ENCODE results near the gene PHLDA2. TPM values are rescaled to one million over a fixed set of nuclear protein-coding genes. Genes with fewer than 3 reads are reported as not detected.

Gene PHLDA2
- total RNA-seq, 5 donors from 2014 or later (not counting 1 experiment from before 2014, with no cell fraction given) = 0.65 to 1.3 (median 0.79) TPM

GRCh38 chr11:2886191-2886894 is 42.9 kb downstream of the PHLDA2 start:
- POLR2A ChIA-PET = no interaction called here
- Mint-ChIP-seq H3K4me3 (peak overlapping the region; percentile 53 to 72 (median 54)), H3K36me3 (no peaks in the 10 kb centered on the region), H3K9me3 (no peaks in the 10 kb centered on the region), H3K27ac (peak overlapping the region in 1 of 2 donors; percentile 72), H3K4me1 (peaks cover 20 to 30% (median 24%) of the 10 kb centered on the region in 3 donors), H3K27me3 (peaks cover 0 to 7% of the 10 kb centered on the region in 2 donors)
- no peaks in the 10 kb centered on the region for H3K36me3 ChIP-seq (ENCODE audit: control insufficient read depth in 2 of 2, extremely low read depth in 1 of 2, insufficient read depth in 1 of 2, low read length in 1 of 2)
- H3K4me1 ChIP-seq (ENCODE audit: control insufficient read depth in 1 of 2, extremely low read depth in 1 of 2, insufficient read depth in 2 of 2, low read length in 2 of 2) = peaks cover 4 to 53% of the 10 kb centered on the region in 2 experiments
- ATAC-seq (replicated peaks in 1 of 4) (peak in 1 of 4 experiments; percentile 1), DNase-seq (peak in 8 of 35 experiments; percentile 17 to 36 (median 25))
- 22% methylated on average over 42 of the region's 49 CpGs for WGBS (ENCODE audit: insufficient coverage)
- CTCF ChIA-PET = interaction anchor here in 1 of 2 donors (3.0 kb wide), 1 partner anchor 353 kb away, joined by 32 read pairs; no protein-coding TSS in a partner anchor
- no peak overlapping the region for H3K27ac ChIP-seq (ENCODE audit: low read length)
- no peak overlapping the region for H3K4me3 ChIP-seq (ENCODE audit: control insufficient read depth in 1 of 2, extremely low read depth in 1 of 2, low read length in 1 of 2)
- no peaks in the 10 kb centered on the region for H3K9me3 ChIP-seq
- H3K27me3 ChIP-seq (replicated peaks in 1 of 2; ENCODE audit: control insufficient read depth in 2 of 2, extremely low read depth in 1 of 2, insufficient read depth in 2 of 2, low read length in 1 of 2) = peaks cover 0 to 29% of the 10 kb centered on the region in 2 experiments

- Mint-ChIP-seq H3K9me3 (no peaks in the 10 kb centered on the region), H3K4me1 (peaks cover 17 to 27% (median 24%) of the 10 kb centered on the region in 3 donors), H3K4me3 (peak within 1 kb of the TSS; percentile 85 to 92 (median 85)), H3K36me3 (no peaks in the 10 kb centered on the region), H3K27me3 (peaks cover 0 to 7% of the 10 kb centered on the region in 2 donors), H3K27ac (peak within 1 kb of the TSS; percentile 65 to 75)
- ChIA-PET CTCF (interaction anchor here in 1 of 2 donors (3.0 kb wide), 1 partner anchor 352 kb away, joined by 32 read pairs; no protein-coding TSS in a partner anchor), POLR2A (no interaction called here)
- Histone ChIP-seq H3K27ac (ENCODE audit: low read length) (no peak within 1 kb of the TSS), H3K36me3 (ENCODE audit: control insufficient read depth in 2 of 2, extremely low read depth in 1 of 2, insufficient read depth in 1 of 2, low read length in 1 of 2) (no peaks in the 10 kb centered on the region), H3K4me3 (ENCODE audit: control insufficient read depth in 1 of 2, extremely low read depth in 1 of 2, low read length in 1 of 2) (peak within 1 kb of the TSS; percentile 61 to 78), H3K27me3 (replicated peaks in 1 of 2; ENCODE audit: control insufficient read depth in 2 of 2, extremely low read depth in 1 of 2, insufficient read depth in 2 of 2, low read length in 1 of 2) (peaks cover 0 to 35% of the 10 kb centered on the region in 2 experiments), H3K4me1 (ENCODE audit: control insufficient read depth in 1 of 2, extremely low read depth in 1 of 2, insufficient read depth in 2 of 2, low read length in 2 of 2) (peaks cover 0 to 47% of the 10 kb centered on the region in 2 experiments), H3K9me3 (no peaks in the 10 kb centered on the region)
- DNase-seq (peak; percentile 64 to 92 (median 79)), ATAC-seq (replicated peaks in 1 of 4) (peak; percentile 88 to 90 (median 89))
- WGBS (ENCODE audit: insufficient coverage) = under 1% methylated on average over 40 of the region's 61 CpGs
Observed at GRCh38 chr11:2885678-2886081, 43.5 kb downstream of the PHLDA2 start, which contains the start of gene CDKN1C. CDKN1C (minus strand) TSS chr11:2885775; CDS start chr11:2885456, 319 bp downstream.

GRCh38 chr11:2885017-2885677 is 44.1 kb downstream of the PHLDA2 start:
- Histone ChIP-seq H3K27ac (ENCODE audit: low read length) (no peak overlapping the region), H3K4me1 (ENCODE audit: control insufficient read depth in 1 of 2, extremely low read depth in 1 of 2, insufficient read depth in 2 of 2, low read length in 2 of 2) (peaks cover 0 to 42% of the 10 kb centered on the region in 2 experiments), H3K9me3 (no peaks in the 10 kb centered on the region), H3K4me3 (ENCODE audit: control insufficient read depth in 1 of 2, extremely low read depth in 1 of 2, low read length in 1 of 2) (peak overlapping the region; percentile 61 to 78), H3K27me3 (replicated peaks in 1 of 2; ENCODE audit: control insufficient read depth in 2 of 2, extremely low read depth in 1 of 2, insufficient read depth in 2 of 2, low read length in 1 of 2) (peaks cover 0 to 36% of the 10 kb centered on the region in 2 experiments), H3K36me3 (ENCODE audit: control insufficient read depth in 2 of 2, extremely low read depth in 1 of 2, insufficient read depth in 1 of 2, low read length in 1 of 2) (no peaks in the 10 kb centered on the region)
- no peaks in the 10 kb centered on the region for H3K9me3 Mint-ChIP-seq
- POLR2A ChIA-PET = interaction anchor here in 1 of 2 donors (0.6 kb wide), 1 partner anchor 631 kb away, joined by 4 read pairs; no protein-coding TSS in a partner anchor
- peaks cover 17 to 26% (median 24%) of the 10 kb centered on the region in 3 donors for H3K4me1 Mint-ChIP-seq
- DNase-seq (peak in 9 of 35 experiments; percentile 8 to 60 (median 28)), ATAC-seq (replicated peaks in 1 of 4) (peak; percentile 3 to 11 (median 7))
- CTCF ChIA-PET = interaction anchor here in 1 of 2 donors (0.8 kb wide), 1 partner anchor 112 kb away, joined by 3 read pairs; no protein-coding TSS in a partner anchor
- H3K27ac Mint-ChIP-seq = peak overlapping the region; percentile 65 to 75
- H3K4me3 Mint-ChIP-seq = peak overlapping the region; percentile 85 to 92 (median 85)
- WGBS (ENCODE audit: insufficient coverage) = 1% methylated on average over 80 of the region's 80 CpGs
- H3K27me3 Mint-ChIP-seq = peaks cover 0 to 7% of the 10 kb centered on the region in 2 donors
- no peaks in the 10 kb centered on the region for H3K36me3 Mint-ChIP-seq

GRCh38 chr11:2883979-2884815 is 45.0 kb downstream of the PHLDA2 start:
- Histone ChIP-seq H3K27ac (ENCODE audit: low read length) (no peak overlapping the region), H3K36me3 (ENCODE audit: control insufficient read depth in 2 of 2, extremely low read depth in 1 of 2, insufficient read depth in 1 of 2, low read length in 1 of 2) (no peaks in the 10 kb centered on the region), H3K4me3 (ENCODE audit: control insufficient read depth in 1 of 2, extremely low read depth in 1 of 2, low read length in 1 of 2) (peak overlapping the region; percentile 17 to 46), H3K27me3 (replicated peaks in 1 of 2; ENCODE audit: control insufficient read depth in 2 of 2, extremely low read depth in 1 of 2, insufficient read depth in 2 of 2, low read length in 1 of 2) (peaks cover 0 to 36% of the 10 kb centered on the region in 2 experiments), H3K9me3 (no peaks in the 10 kb centered on the region), H3K4me1 (ENCODE audit: control insufficient read depth in 1 of 2, extremely low read depth in 1 of 2, insufficient read depth in 2 of 2, low read length in 2 of 2) (peaks cover 0 to 40% of the 10 kb centered on the region in 2 experiments)
- Mint-ChIP-seq H3K4me1 (peaks cover 17 to 24% (median 23%) of the 10 kb centered on the region in 3 donors), H3K4me3 (peak overlapping the region in 1 of 3 donors; percentile 74), H3K9me3 (no peaks in the 10 kb centered on the region), H3K27ac (no peak overlapping the region), H3K36me3 (no peaks in the 10 kb centered on the region), H3K27me3 (peaks cover 0 to 7% of the 10 kb centered on the region in 2 donors)
- ChIA-PET CTCF (no interaction called here), POLR2A (interaction anchor here in 1 of 2 donors (0.6 kb wide), 1 partner anchor 632 kb away, joined by 4 read pairs; no protein-coding TSS in a partner anchor)
- DNase-seq = no peak
- ATAC-seq (replicated peaks in 1 of 4) = no peak
- WGBS (ENCODE audit: insufficient coverage) = 1% methylated on average over 111 of the region's 119 CpGs

GRCh38 chr11:2883640-2883978 is 45.6 kb downstream of the PHLDA2 start:
- Histone ChIP-seq H3K9me3 (no peaks in the 10 kb centered on the region), H3K4me1 (ENCODE audit: control insufficient read depth in 1 of 2, extremely low read depth in 1 of 2, insufficient read depth in 2 of 2, low read length in 2 of 2) (peaks cover 0 to 38% of the 10 kb centered on the region in 2 experiments), H3K27me3 (replicated peaks in 1 of 2; ENCODE audit: control insufficient read depth in 2 of 2, extremely low read depth in 1 of 2, insufficient read depth in 2 of 2, low read length in 1 of 2) (peaks cover 0 to 36% of the 10 kb centered on the region in 2 experiments), H3K4me3 (ENCODE audit: control insufficient read depth in 1 of 2, extremely low read depth in 1 of 2, low read length in 1 of 2) (peak overlapping the region; percentile 17 to 20), H3K36me3 (ENCODE audit: control insufficient read depth in 2 of 2, extremely low read depth in 1 of 2, insufficient read depth in 1 of 2, low read length in 1 of 2) (no peaks in the 10 kb centered on the region), H3K27ac (ENCODE audit: low read length) (no peak overlapping the region)
- ChIA-PET POLR2A (no interaction called here), CTCF (interaction anchor here in 1 of 2 donors (0.6 kb wide), 1 partner anchor 483 kb away, joined by 9 read pairs; the partner anchor contains the start of gene TSSC4)
- ATAC-seq (replicated peaks in 1 of 4) = no peak
- WGBS (ENCODE audit: insufficient coverage) = 34% methylated on average over 22 of the region's 24 CpGs
- Mint-ChIP-seq H3K4me1 (peaks cover 17 to 23% (median 21%) of the 10 kb centered on the region in 3 donors), H3K9me3 (no peaks in the 10 kb centered on the region), H3K27ac (no peak overlapping the region), H3K36me3 (no peaks in the 10 kb centered on the region), H3K27me3 (peaks cover 0 to 7% of the 10 kb centered on the region in 2 donors), H3K4me3 (peak overlapping the region; percentile 45 to 74 (median 60))
- no peak for DNase-seq

Measured in T-cell (primary cell).